Stimulated activated CD8-positive, alpha-beta memory T cell treated with anti-CD3 and anti-CD28 coated beads, Interleukin-4, amount 100 ng/mL, for 24 hours (primary cell): ENCODE measurements around the gene DEPDC1.
A peak's percentile ranks its signal among the peaks of the same experiment; 100 is the strongest.
"Not testable (repeated sequence)": the region's sequence is repeated elsewhere in the genome, so short reads cannot be mapped to it uniquely, and the experiment has no call there.

Source experiments
- DNase-seq: peaks from one replicate; pipeline ENCODE4 v3.0.0-alpha.2; 2020; ENCODE audit warnings: low read depth

DEPDC1 gene

GRCh38 chr1:68496680-68497357, at the start of gene DEPDC1:
Gene DEPDC1 (minus strand): TSS chr1:68497082. CDS start chr1:68496999, 83 bp downstream.
- peak; percentile 63 for DNase-seq

GRCh38 chr1:68544651-68545050, 47.8 kb upstream of the DEPDC1 start:
- no peak for DNase-seq

DNA sequence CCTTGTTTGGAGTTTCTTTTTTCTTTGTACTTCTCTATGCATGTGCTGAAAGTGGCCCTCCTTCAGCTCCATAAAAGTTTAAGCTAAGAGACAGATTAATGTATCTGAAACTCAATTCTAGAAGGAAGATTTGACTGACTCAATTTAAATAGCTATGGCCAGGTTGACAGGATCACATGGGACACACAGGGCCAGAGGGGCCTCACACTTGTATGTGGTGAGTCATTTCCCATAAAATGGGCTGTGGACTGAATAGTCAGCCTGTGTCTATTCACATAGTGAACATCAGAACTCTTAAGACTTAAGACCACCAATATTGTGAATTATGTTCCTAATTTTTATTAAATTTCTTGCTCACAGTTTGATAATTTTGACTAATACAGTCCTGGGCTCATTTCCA, 45.7 kb upstream of the DEPDC1 start:
- no peak for DNase-seq

DNA sequence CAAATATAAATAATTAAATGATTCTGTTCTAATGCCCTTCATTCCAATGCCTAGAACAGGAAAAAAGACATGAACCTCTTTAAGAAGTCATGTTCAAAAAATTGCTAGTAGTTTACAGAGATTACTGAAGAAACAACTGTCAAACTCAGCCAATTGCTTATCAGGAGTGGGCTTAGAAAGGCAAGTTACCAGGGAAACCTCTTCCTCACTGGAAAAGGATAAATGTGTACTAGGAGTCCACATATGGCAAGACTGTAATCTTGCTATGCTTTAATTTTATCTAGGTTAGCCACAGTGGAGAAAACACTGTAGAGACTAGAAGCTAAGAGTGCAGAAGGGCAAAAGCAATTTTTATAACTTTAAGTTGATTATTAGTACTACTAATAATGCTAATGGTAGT, 42.1 kb upstream of the DEPDC1 start:
- DNase-seq: no peak

DNA sequence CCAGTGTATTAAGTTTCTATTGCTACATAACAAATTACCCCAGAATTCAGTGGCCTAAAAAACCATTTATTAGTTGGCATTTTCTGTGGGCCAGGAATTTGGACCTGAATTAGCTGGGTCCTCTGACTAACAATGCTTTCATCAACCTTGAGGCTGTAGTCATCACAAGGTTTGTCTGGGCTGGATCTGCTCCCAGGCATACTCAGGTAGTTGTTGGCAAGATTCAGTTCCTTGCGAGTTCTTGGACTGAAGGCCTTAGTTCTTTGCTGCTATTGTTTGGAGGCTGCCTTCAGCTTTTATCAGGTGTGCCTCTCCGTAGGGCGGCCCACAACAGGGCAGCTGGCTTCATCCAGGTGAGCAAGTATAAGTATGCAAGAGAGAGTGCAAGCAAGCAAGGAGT, 31.4 kb upstream of the DEPDC1 start:
- no peak for DNase-seq

DNA sequence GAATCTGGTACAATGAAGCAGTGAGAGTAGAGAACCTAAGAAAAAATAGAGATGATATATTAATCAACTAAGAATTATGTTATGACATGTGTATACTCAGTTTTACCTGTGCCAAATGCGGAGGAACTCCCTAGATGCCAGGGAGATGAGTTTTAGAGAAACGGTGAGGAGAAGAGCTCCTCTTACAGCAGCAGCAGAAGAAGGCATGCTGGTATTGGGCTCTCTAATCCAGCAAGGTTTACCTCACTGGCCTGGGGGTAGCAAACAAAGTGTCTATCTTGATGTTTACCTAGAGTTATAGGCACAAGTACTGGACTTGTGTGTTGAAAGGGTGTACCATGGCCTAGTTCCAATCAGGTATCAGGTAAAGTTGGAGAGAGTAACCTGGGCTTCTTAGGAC, 28.9 kb upstream of the DEPDC1 start:
- no peak for DNase-seq

- no peak for DNase-seq
Measured at GRCh38 chr1:68521286-68521685, 24.4 kb upstream of the DEPDC1 start.

DNA sequence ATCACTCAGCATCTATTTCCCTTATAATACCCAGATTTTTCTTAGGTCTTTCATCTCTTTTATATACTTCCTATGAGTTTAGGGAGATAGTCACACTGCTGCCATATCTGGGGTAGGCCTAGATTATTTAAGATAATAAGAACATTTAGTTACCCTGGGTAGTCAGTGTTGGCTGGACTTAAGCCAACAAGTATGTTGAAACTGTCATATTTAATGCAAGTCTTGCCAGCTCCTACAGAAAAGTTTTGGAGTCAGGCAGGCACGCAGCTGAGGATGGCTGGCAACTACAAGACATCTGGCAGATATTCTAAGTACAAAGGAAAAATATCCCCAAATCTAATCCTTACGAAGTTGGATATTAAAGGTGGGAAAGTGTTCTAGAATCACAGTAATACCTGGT, 19.2 kb upstream of the DEPDC1 start:
- no peak for DNase-seq

DNA sequence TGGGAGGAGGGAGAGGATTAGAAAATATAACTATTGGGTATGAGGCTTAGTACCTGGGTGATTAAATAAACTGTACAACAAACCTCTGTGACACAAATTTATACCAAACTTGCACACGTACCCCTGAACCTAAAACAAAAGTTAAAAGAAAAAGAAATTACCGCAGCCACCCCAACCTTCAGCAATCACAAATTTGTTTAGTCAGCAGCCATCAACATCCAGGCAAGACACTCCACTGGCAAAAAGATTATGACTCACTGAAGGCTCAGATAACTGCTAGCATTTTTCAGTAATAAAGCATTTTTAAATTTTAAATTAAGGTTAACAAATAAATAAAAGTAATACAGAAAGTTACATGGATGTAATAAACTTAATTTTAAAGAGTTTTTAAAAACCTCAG, 14.4 kb upstream of the DEPDC1 start:
- DNase-seq: no peak

DNA sequence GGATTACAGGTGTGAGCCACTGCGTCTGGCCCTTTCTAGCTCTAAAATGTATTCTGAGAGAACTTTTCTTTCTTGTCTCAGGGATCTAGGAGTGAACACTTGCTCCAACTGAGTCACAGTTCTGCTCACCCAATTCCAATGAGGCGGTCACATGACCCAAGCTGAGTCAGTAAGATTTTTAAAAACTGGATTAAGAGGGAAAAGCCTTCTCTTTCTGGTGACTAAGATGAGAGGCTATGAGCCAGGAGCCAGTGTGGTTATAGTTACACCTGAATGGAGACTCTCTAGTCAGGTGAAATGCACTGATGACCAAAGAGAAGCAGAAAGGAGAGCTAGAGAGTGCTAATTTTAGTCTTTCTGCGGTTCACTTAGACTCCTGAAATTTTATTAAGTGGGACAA, 9.5 kb upstream of the DEPDC1 start:
- DNase-seq: no peak

DNA sequence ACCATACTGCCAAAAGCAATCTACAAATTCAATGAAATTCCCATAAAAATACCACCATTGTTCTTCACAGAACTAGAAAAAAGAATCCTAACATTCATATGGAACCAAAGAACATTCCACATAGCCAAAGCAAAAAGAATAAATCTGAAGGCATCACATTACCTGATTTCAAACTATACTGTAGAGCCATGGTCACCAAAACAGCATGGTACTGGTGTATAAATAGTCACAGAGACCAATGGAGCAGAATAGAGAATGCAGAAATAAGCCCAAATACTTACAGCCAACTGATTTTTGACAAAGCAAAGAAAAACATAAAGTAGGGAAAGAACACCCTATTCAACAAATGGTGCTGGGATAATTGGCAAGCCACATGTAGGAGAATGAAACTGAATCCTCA, 6.2 kb upstream of the DEPDC1 start:
- DNase-seq: no peak

DNA sequence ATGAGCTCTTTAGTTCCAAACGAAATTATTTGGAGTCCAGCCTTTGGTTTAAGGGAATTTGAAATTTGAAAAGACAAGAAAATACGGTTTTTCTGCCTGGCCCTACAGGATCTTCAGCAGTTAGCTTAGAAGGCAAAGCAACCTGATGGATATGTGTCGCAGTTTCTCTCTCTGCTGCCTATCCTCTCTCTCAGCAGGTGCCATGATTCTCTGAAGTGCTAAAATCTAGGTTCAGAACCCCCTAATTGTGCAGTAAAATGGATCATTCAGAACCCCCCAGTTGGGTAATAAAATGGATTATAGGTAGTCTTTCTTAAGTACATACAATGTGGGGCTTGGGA, 446 bp upstream of the DEPDC1 start:
- DNase-seq: no peak

- no peak for DNase-seq
Measured at GRCh38 chr1:68495968-68496679, 758 bp downstream of the DEPDC1 start.

GRCh38 chr1:68495532-68495931, 1.4 kb downstream of the DEPDC1 start:
- no peak for DNase-seq

- no peak for DNase-seq
Measured at GRCh38 chr1:68493193-68493592, 3.7 kb downstream of the DEPDC1 start.

DNA sequence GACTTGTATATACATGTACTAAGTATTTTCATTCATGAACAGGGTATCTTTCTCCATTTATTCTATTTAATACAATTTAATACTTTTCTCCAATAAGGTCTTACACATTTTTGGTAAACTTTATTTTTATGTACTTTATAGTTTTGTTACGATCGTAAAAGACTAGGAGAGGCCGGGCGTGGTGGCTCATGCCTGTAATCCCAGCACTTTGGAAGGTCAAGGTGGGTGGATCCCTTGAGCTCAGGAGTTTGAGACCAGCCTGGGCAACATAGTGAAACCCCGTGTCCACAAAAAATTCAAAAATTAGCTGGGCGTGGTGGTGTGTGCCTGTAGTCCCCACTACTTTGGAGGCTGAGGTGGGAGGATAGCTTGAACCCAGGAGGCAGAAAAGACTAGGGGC, 4.6 kb downstream of the DEPDC1 start:
- DNase-seq: not testable (repeated sequence)

DNA sequence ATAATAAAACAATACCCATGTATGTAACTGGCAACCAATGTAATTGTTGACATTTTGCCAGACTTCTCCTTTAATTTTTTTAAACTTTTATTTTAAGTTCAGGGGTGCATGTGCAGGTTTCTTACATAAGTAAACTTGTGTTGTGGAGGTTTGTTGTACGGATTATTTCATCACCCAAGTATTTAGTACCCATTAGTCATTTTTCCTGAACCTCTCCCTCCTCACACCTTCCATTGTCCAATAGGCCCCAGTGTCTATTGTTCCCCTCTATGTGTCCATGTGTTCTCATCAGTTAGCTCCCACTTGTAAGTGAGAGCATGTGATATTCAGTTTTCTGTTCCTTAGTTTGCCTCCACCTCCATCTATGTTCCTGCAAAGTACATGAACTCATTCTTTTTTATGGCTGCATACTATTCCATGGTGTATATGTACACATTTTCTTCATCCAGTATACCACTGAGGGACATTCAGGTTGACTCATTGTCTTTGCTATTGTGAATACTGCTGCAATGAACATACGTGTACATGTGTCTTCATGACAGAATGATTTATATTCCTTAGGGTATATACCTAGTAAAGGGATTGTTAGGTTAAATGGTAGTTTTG, 6.7 kb downstream of the DEPDC1 start:
- no peak for DNase-seq

- DNase-seq: no peak
Measured at GRCh38 chr1:68485431-68486022, 11.4 kb downstream of the DEPDC1 start.

DNA sequence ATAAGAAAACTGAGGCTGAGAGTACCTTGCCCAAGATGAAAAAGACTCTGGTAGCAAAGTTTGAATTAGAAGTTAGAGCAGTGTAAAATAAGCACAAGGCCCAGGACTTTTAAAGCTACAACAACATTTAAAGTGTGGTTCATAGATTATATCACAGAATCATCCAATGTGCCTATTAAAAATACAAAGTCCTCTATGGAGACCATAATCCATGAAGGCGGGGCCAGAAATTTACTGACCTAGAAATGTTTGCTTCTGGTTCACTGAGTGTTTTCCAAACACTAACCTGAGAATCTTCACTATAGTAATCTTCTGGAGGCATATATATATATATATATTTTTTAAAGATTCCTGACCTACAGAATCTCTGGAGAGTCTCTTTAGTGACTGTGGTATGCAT, 12.3 kb downstream of the DEPDC1 start:
- DNase-seq: no peak

GRCh38 chr1:68481041-68481440, 15.8 kb downstream of the DEPDC1 start:
- DNase-seq: no peak

- DNase-seq: no peak
Measured at GRCh38 chr1:68479501-68479900, 17.4 kb downstream of the DEPDC1 start.

GRCh38 chr1:68478662-68479061, 18.2 kb downstream of the DEPDC1 start:
- no peak for DNase-seq

- not testable (repeated sequence) for DNase-seq
Measured at GRCh38 chr1:68476626-68477025, 20.3 kb downstream of the DEPDC1 start.
